ENCODE measurements around the gene JMJD8. TPM values are rescaled to one million over a fixed set of nuclear protein-coding genes. Genes with fewer than 3 reads are reported as not detected.

Gene JMJD8
- polyA plus RNA-seq, 3 donors = 28.7 to 45.3 (median 33.5) TPM

- peaks cover 26% of the 10 kb centered on the region for H3K4me1 Mint-ChIP-seq
- Histone ChIP-seq H4K20me1 (ENCODE audit: insufficient read depth, low read length) (peaks cover 32% of the 10 kb centered on the region), H3K4me2 (replicated peaks; ENCODE audit: extremely low read depth, low read length, poor library complexity, severe bottlenecking) (peak overlapping the region; percentile 86), H3K27me3 (ENCODE audit: control insufficient read depth in 2 of 2, insufficient read depth in 2 of 2, low read length in 2 of 2) (no peaks in the 10 kb centered on the region), H3K9ac (ENCODE audit: insufficient read depth, low read length, poor library complexity, severe bottlenecking) (no peak overlapping the region), H3K4me1 (ENCODE audit: control insufficient read depth in 1 of 2, insufficient read depth in 2 of 2, low read length in 2 of 2) (peaks cover 38 to 63% of the 10 kb centered on the region in 2 donors), H2AFZ (ENCODE audit: insufficient read depth, low read depth, low read length, poor library complexity, severe bottlenecking) (no peak overlapping the region), H3K79me2 (ENCODE audit: insufficient read depth, low read length) (peaks cover 33% of the 10 kb centered on the region), H3K36me3 (replicated peaks in 1 of 2; ENCODE audit: control insufficient read depth in 1 of 2, insufficient read depth in 2 of 2, low read length in 2 of 2) (peaks cover 20 to 21% of the 10 kb centered on the region in 2 donors), H3K9me3 (replicated peaks in 1 of 2; ENCODE audit: control insufficient read depth in 1 of 2, insufficient read depth in 1 of 2, low read length in 2 of 2) (no peaks in the 10 kb centered on the region), H3K27ac (ENCODE audit: low read depth in 1 of 2, low read length in 2 of 2) (peak overlapping the region in 1 of 2 donors; percentile 64), H3K4me3 (replicated peaks in 1 of 3; ENCODE audit: low read depth in 2 of 3, low read length in 3 of 3) (peak overlapping the region in 1 of 3 experiments; percentile 78)
- peaks cover 25 to 37% of the 10 kb centered on the region in 2 donors for H3K36me3 Mint-ChIP-seq
- peak overlapping the region in 3 of 7 donors; percentile 48 to 83 (median 81) for H3K27ac Mint-ChIP-seq
- 94% methylated on average over 31 of the region's 36 CpGs for WGBS (ENCODE audit: insufficient coverage)
- H3K4me3 Mint-ChIP-seq = peak overlapping the region; percentile 66 to 78
- intact Hi-C loops (cut with micrococcal nuclease) = loop anchor here (5.0 kb wide), 2 partner anchors 45 to 95 kb away; partner anchors contain the start of gene METTL26 (in 1 of the 2)
- no peak for TF ChIP-seq CTCF (IDR thresholded peaks at IDR 0.05)
- no peak for DNase-seq
- peaks cover 0 to 6% (median 2%) of the 10 kb centered on the region in 3 donors for H3K27me3 Mint-ChIP-seq (ENCODE audit: low read depth in 3 of 3)
- H3K9me3 Mint-ChIP-seq = no peaks in the 10 kb centered on the region
Measured at GRCh38 chr16:682493-683395, 1.4 kb downstream of the JMJD8 start.

- no peak overlapping the region for H3K9ac ChIP-seq (ENCODE audit: insufficient read depth, low read length, poor library complexity, severe bottlenecking)
- Mint-ChIP-seq H3K27me3 (ENCODE audit: low read depth in 3 of 3) (peaks cover 2 to 12% (median 4%) of the 10 kb centered on the region in 3 donors), H3K36me3 (peaks cover 18 to 29% of the 10 kb centered on the region in 2 donors), H3K9me3 (no peaks in the 10 kb centered on the region), H3K4me3 (peak overlapping the region in 1 of 2 donors; percentile 31), H3K27ac (peak overlapping the region in 2 of 7 donors; percentile 19 to 57), H3K4me1 (peaks cover 26% of the 10 kb centered on the region)
- TF ChIP-seq CTCF (IDR thresholded peaks at IDR 0.05) = no peak
- H3K4me2 ChIP-seq (replicated peaks; ENCODE audit: extremely low read depth, low read length, poor library complexity, severe bottlenecking) = peak overlapping the region; percentile 95
- H2AFZ ChIP-seq (ENCODE audit: insufficient read depth, low read depth, low read length, poor library complexity, severe bottlenecking) = no peak overlapping the region
- H3K79me2 ChIP-seq (ENCODE audit: insufficient read depth, low read length) = peaks cover 33% of the 10 kb centered on the region
- peaks cover 0 to 8% of the 10 kb centered on the region in 2 donors for H3K27me3 ChIP-seq (ENCODE audit: control insufficient read depth in 2 of 2, insufficient read depth in 2 of 2, low read length in 2 of 2)
- peaks cover 13 to 20% of the 10 kb centered on the region in 2 donors for H3K36me3 ChIP-seq (replicated peaks in 1 of 2; ENCODE audit: control insufficient read depth in 1 of 2, insufficient read depth in 2 of 2, low read length in 2 of 2)
- intact Hi-C loops (cut with micrococcal nuclease) = loop anchor here (5.0 kb wide), 2 partner anchors 45 to 95 kb away; partner anchors contain the start of gene METTL26 (in 1 of the 2)
- peak in 1 of 3 donors; percentile 9 for DNase-seq
- 94% methylated on average over 15 of the region's 28 CpGs for WGBS (ENCODE audit: insufficient coverage)
- peaks cover 38 to 63% of the 10 kb centered on the region in 2 donors for H3K4me1 ChIP-seq (ENCODE audit: control insufficient read depth in 1 of 2, insufficient read depth in 2 of 2, low read length in 2 of 2)
- H3K9me3 ChIP-seq (replicated peaks in 1 of 2; ENCODE audit: control insufficient read depth in 1 of 2, insufficient read depth in 1 of 2, low read length in 2 of 2) = no peaks in the 10 kb centered on the region
- peak overlapping the region in 1 of 3 experiments; percentile 82 for H3K4me3 ChIP-seq (replicated peaks in 1 of 3; ENCODE audit: low read depth in 2 of 3, low read length in 3 of 3)
- peaks cover 32% of the 10 kb centered on the region for H4K20me1 ChIP-seq (ENCODE audit: insufficient read depth, low read length)
- no peak overlapping the region for H3K27ac ChIP-seq (ENCODE audit: low read depth in 1 of 2, low read length in 2 of 2)
Measured at GRCh38 chr16:681746-682427, 2.2 kb downstream of the JMJD8 start.
